ENCODE results near the gene GRHPR.

GRHPR gene

DNA sequence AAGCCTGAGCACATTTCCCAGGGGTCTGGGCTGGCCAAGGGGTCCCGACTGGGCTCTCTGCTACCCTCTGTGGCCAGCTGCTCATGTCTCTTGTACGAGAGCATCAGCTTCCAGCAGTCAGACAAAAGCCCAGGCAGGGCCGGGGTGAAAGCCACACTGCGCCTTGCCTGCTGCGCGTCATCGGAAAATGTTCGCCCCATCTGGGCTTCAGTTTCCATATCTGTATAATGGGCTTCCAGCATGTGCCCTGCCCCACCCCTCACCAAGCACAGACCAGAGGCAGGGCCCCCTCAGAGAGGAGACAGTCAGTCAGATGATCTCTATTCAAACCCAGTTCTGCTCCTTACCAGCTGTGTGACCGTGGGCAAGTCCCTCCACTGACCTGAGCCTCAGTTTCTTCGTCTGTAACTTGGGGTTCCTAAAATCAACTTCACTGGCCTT, 8.0 kb upstream of the GRHPR start:
- Histone ChIP-seq H3K9me3 (ENCODE audit: control insufficient read depth in 1 of 2, low read length in 2 of 2) (no peaks in the 10 kb centered on the region), H3K36me3 (ENCODE audit: control insufficient read depth in 1 of 2, insufficient read depth in 2 of 2, low read length in 2 of 2) (no peaks in the 10 kb centered on the region), H3K4me1 (ENCODE audit: control insufficient read depth in 1 of 2, insufficient read depth in 2 of 2, low read length in 2 of 2) (peaks cover 0 to 8% of the 10 kb centered on the region in 2 donors), H3K27ac (ENCODE audit: low read length) (no peak overlapping the region), H3K4me3 (ENCODE audit: low read depth in 1 of 2, low read length in 2 of 2) (no peak overlapping the region), H3K27me3 (ENCODE audit: low read depth, low read length) (no peaks in the 10 kb centered on the region)

DNA sequence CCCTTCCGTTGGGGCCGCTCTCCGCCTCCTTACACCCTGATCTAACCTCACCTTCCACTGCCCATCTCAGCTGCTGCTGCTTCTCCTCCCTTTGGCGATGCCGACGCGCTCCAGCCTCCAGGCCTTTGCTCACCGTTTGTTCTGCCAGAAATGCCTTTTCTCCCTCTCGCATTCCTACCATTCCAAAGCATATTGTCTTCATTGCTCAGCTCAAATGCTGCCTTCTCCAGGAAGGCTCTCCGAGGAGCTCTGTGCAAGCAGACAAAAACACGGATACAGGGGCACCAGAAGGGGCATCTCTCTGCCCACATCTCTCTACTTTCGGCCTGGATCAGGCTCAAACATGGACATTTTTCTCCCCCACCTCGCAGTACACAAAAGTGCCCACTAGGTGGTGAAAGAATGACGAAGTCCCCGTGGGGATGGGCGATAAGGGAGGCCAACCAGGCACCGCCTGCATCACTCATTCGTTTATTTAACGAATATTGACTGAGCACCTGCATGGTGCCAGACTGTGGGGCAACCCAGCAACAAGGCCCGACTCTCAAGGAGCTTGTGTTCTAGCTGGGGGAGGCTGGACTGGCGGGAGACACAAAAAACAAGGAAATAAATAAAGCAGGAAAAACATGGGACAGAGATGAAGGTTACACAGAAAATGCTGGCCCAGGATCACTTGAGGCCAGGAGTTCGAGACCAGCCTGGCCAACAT, 7.3 kb upstream of the GRHPR start:
- H3K27me3 ChIP-seq (ENCODE audit: low read depth, low read length) = no peaks in the 10 kb centered on the region
- no peaks in the 10 kb centered on the region for H3K36me3 ChIP-seq (ENCODE audit: control insufficient read depth in 1 of 2, insufficient read depth in 2 of 2, low read length in 2 of 2)
- peaks cover 0 to 8% of the 10 kb centered on the region in 2 donors for H3K4me1 ChIP-seq (ENCODE audit: control insufficient read depth in 1 of 2, insufficient read depth in 2 of 2, low read length in 2 of 2)
- peak overlapping the region in 1 of 2 donors; percentile 20 for H3K4me3 ChIP-seq (ENCODE audit: low read depth in 1 of 2, low read length in 2 of 2)
- no peak overlapping the region for H3K27ac ChIP-seq (ENCODE audit: low read length)
- no peaks in the 10 kb centered on the region for H3K9me3 ChIP-seq (ENCODE audit: control insufficient read depth in 1 of 2, low read length in 2 of 2)

- Histone ChIP-seq H3K4me3 (ENCODE audit: low read depth in 1 of 2, low read length in 2 of 2) (no peak overlapping the region), H3K9me3 (ENCODE audit: control insufficient read depth in 1 of 2, low read length in 2 of 2) (no peaks in the 10 kb centered on the region), H3K36me3 (ENCODE audit: control insufficient read depth in 1 of 2, insufficient read depth in 2 of 2, low read length in 2 of 2) (no peaks in the 10 kb centered on the region), H3K4me1 (ENCODE audit: control insufficient read depth in 1 of 2, insufficient read depth in 2 of 2, low read length in 2 of 2) (peaks cover 0 to 14% of the 10 kb centered on the region in 2 donors), H3K27ac (ENCODE audit: low read length) (no peak overlapping the region), H3K27me3 (ENCODE audit: low read depth, low read length) (no peaks in the 10 kb centered on the region)
These were observed 5.2 kb upstream of the GRHPR start for GRCh38 chr9:37417252-37417803.

DNA sequence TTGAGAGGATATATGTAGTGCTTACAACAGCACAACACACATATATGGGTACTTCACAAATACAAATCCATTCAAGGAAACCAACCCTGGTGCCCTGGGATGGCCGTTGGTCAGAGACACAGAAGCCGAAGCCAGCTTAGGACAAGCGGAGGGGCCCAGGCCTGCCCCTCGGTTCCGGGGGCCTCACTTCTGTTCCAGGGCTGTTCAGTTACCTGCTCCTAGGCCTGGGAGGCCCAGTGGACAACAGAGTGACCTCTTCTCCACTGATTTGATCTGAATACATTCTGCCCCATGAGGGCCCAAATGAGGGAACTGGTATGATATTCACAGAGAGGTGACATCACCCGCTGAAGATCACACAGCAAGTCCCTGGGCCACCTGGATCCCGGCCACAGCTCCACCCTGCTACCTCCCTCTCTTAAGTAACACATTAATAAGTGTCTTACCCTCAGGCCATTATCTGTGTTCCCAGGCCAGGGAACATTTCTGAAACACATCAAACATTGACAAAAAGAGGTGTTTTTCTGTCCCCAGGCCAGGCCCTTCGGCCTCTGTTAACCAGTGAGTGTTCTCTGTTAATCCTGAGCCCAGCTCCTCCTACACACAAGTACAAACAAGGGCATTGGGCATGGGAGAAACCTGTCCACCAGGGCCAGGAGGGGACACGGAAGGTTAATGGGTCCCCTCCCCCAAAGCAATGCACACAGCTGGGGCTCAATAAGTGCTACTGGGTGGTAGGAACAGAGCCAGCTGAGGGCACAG, 4.5 kb upstream of the GRHPR start:
- Histone ChIP-seq H3K27ac (ENCODE audit: low read length) (no peak overlapping the region), H3K36me3 (ENCODE audit: control insufficient read depth in 1 of 2, insufficient read depth in 2 of 2, low read length in 2 of 2) (no peaks in the 10 kb centered on the region), H3K4me1 (ENCODE audit: control insufficient read depth in 1 of 2, insufficient read depth in 2 of 2, low read length in 2 of 2) (peaks cover 0 to 14% of the 10 kb centered on the region in 2 donors)

GRCh38 chr9:37419204-37419603, 3.3 kb upstream of the GRHPR start:
- no peak overlapping the region for H3K27ac ChIP-seq (ENCODE audit: low read length)
- no peaks in the 10 kb centered on the region for H3K36me3 ChIP-seq (ENCODE audit: control insufficient read depth in 1 of 2, insufficient read depth in 2 of 2, low read length in 2 of 2)
- peaks cover 8 to 24% of the 10 kb centered on the region in 2 donors for H3K4me1 ChIP-seq (ENCODE audit: control insufficient read depth in 1 of 2, insufficient read depth in 2 of 2, low read length in 2 of 2)
- H3K27me3 ChIP-seq (ENCODE audit: low read depth, low read length) = no peaks in the 10 kb centered on the region
- no peaks in the 10 kb centered on the region for H3K9me3 ChIP-seq (ENCODE audit: control insufficient read depth in 1 of 2, low read length in 2 of 2)
- no peak overlapping the region for H3K4me3 ChIP-seq (ENCODE audit: low read depth in 1 of 2, low read length in 2 of 2)

More for the DNA sequence above, 4.5 kb upstream of the GRHPR start:
- H3K4me3 ChIP-seq (ENCODE audit: low read depth in 1 of 2, low read length in 2 of 2) = no peak overlapping the region
- H3K9me3 ChIP-seq (ENCODE audit: control insufficient read depth in 1 of 2, low read length in 2 of 2) = no peaks in the 10 kb centered on the region
- no peaks in the 10 kb centered on the region for H3K27me3 ChIP-seq (ENCODE audit: low read depth, low read length)

DNA sequence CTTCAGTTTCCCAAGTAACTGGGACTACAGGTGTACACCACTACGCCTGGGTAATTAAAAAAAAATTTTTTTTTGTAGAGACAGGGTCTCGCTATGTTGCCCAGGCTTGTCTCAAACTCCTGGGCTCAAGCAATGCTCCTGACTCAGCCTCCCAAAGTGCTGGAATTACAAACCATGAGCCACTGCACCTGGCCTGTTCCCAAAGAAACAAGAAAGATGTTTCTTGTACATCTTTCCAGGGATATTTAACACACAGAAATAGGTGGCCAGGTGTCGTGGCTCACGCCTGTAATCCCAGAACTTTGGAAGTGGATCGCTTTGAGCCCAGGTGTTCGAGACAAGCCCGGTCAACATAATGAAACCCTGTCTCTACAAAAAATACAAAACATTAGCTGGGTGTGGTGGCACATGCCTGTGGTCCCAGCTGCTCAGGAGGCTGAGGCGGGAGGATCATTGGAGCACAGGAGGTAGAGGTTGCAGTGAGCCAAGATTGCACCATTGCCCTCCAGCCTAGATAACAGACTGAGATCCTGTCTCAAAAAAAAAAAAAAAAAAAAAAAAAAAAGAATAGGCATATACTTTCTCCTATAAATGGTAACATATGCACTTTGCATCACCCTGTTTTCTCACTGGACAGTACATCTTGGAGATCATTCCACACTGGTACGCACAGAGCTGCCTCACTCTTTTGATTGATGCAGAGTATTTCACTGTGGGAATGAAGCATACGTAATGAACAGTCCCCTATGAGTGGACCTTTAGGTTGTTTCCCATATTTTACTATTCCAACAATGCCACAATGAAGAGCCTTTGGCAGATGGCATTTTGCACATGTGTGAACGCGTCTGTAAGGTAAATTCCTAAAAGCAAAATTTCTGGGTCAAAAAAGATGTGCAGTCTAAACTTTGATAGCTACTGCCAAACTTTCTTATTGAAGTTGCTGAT, 2.0 kb upstream of the GRHPR start:
- H3K27me3 ChIP-seq (ENCODE audit: low read depth, low read length) = no peaks in the 10 kb centered on the region
- H3K4me3 ChIP-seq (ENCODE audit: low read depth in 1 of 2, low read length in 2 of 2) = no peak overlapping the region
- no peaks in the 10 kb centered on the region for H3K9me3 ChIP-seq (ENCODE audit: control insufficient read depth in 1 of 2, low read length in 2 of 2)
- peaks cover 8 to 27% of the 10 kb centered on the region in 2 donors for H3K4me1 ChIP-seq (ENCODE audit: control insufficient read depth in 1 of 2, insufficient read depth in 2 of 2, low read length in 2 of 2)
- H3K27ac ChIP-seq (ENCODE audit: low read length) = no peak overlapping the region
- H3K36me3 ChIP-seq (ENCODE audit: control insufficient read depth in 1 of 2, insufficient read depth in 2 of 2, low read length in 2 of 2) = peaks cover under 1 to 3% of the 10 kb centered on the region in 2 donors

DNA sequence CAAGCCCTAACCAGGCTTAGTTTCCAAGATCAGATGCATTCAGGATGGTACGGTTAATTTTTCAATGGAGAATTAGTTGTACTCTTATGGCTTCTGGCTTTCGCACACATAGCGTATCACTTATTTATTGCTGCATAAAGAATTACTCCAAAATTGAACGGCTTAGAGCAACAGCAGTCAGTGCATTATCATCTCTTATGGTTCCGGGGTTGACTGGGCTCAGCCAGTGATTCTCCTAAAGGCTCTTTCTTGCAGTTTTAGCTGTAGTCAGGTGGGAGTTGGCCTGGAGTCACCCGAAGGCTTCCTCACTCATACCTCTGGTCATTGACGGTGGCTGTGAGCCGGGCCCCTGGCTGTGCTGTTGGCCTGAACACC, 595 bp upstream of the GRHPR start:
- Histone ChIP-seq H3K27me3 (ENCODE audit: low read depth, low read length) (no peaks in the 10 kb centered on the region), H3K27ac (ENCODE audit: low read length) (peak overlapping the region; percentile 79), H3K9me3 (ENCODE audit: control insufficient read depth in 1 of 2, low read length in 2 of 2) (no peaks in the 10 kb centered on the region), H3K36me3 (ENCODE audit: control insufficient read depth in 1 of 2, insufficient read depth in 2 of 2, low read length in 2 of 2) (peaks cover 8 to 12% of the 10 kb centered on the region in 2 donors), H3K4me1 (ENCODE audit: control insufficient read depth in 1 of 2, insufficient read depth in 2 of 2, low read length in 2 of 2) (peaks cover 8 to 27% of the 10 kb centered on the region in 2 donors), H3K4me3 (ENCODE audit: low read depth in 1 of 2, low read length in 2 of 2) (peak overlapping the region; percentile 73 to 74)

DNA sequence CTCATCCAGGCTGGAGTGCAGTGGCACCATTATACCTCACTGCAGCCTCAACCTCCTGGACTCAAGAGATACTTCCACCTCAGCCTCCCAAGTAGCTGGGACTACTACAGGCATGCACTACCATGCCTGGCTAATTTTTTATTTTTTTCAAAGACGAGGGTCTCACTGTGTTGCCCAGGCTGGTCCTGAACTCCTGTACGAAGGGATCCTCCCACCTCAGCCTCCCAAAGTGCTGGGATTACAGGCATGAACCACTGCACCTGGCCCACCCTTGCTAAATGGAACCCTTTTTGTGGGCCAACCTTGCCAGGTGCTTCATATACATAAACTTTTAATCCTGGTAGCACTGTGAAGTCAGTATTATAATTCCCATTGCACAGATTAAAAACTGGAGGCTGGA, 1.0 kb downstream of the GRHPR start:
- H3K4me3 ChIP-seq (ENCODE audit: low read depth in 1 of 2, low read length in 2 of 2) = peak overlapping the region; percentile 73 to 74
- H3K4me1 ChIP-seq (ENCODE audit: control insufficient read depth in 1 of 2, insufficient read depth in 2 of 2, low read length in 2 of 2) = peaks cover 8 to 27% of the 10 kb centered on the region in 2 donors
- H3K27ac ChIP-seq (ENCODE audit: low read length) = no peak overlapping the region
- peaks cover 18 to 24% of the 10 kb centered on the region in 2 donors for H3K36me3 ChIP-seq (ENCODE audit: control insufficient read depth in 1 of 2, insufficient read depth in 2 of 2, low read length in 2 of 2)
- no peaks in the 10 kb centered on the region for H3K9me3 ChIP-seq (ENCODE audit: control insufficient read depth in 1 of 2, low read length in 2 of 2)
- no peaks in the 10 kb centered on the region for H3K27me3 ChIP-seq (ENCODE audit: low read depth, low read length)

GRCh38 chr9:37424204-37424685, 1.7 kb downstream of the GRHPR start:
- no peaks in the 10 kb centered on the region for H3K9me3 ChIP-seq (ENCODE audit: control insufficient read depth in 1 of 2, low read length in 2 of 2)
- H3K27ac ChIP-seq (ENCODE audit: low read length) = no peak overlapping the region
- H3K36me3 ChIP-seq (ENCODE audit: control insufficient read depth in 1 of 2, insufficient read depth in 2 of 2, low read length in 2 of 2) = peaks cover 26 to 32% of the 10 kb centered on the region in 2 donors

GRCh38 chr9:37424686-37425297, 2.3 kb downstream of the GRHPR start:
- H3K4me3 ChIP-seq (ENCODE audit: low read depth in 1 of 2, low read length in 2 of 2) = peak overlapping the region in 1 of 2 donors; percentile 73

More at GRCh38 chr9:37424204-37424685, 1.7 kb downstream of the GRHPR start:
- no peaks in the 10 kb centered on the region for H3K27me3 ChIP-seq (ENCODE audit: low read depth, low read length)
- peaks cover 8 to 27% of the 10 kb centered on the region in 2 donors for H3K4me1 ChIP-seq (ENCODE audit: control insufficient read depth in 1 of 2, insufficient read depth in 2 of 2, low read length in 2 of 2)
- H3K4me3 ChIP-seq (ENCODE audit: low read depth in 1 of 2, low read length in 2 of 2) = peak overlapping the region; percentile 73 to 74

More at GRCh38 chr9:37424686-37425297, 2.3 kb downstream of the GRHPR start:
- H3K27ac ChIP-seq (ENCODE audit: low read length) = no peak overlapping the region
- peaks cover 30 to 36% of the 10 kb centered on the region in 2 donors for H3K36me3 ChIP-seq (ENCODE audit: control insufficient read depth in 1 of 2, insufficient read depth in 2 of 2, low read length in 2 of 2)
- peaks cover 8 to 27% of the 10 kb centered on the region in 2 donors for H3K4me1 ChIP-seq (ENCODE audit: control insufficient read depth in 1 of 2, insufficient read depth in 2 of 2, low read length in 2 of 2)
- H3K27me3 ChIP-seq (ENCODE audit: low read depth, low read length) = no peaks in the 10 kb centered on the region
- H3K9me3 ChIP-seq (ENCODE audit: control insufficient read depth in 1 of 2, low read length in 2 of 2) = no peaks in the 10 kb centered on the region
